Thyroid gland (tissue), 4 donors: ENCODE measurements around the gene PRODH2.

ENCODE experiments used
- CTCF ChIP-seq, 6 experiments: fragments of 200-600 bp in 3 of 6; fragments of 450-650 bp in 3 of 6; sonication (generic) in 3 of 6; IDR thresholded peaks; one replicate each; pipeline ENCODE4 v1.5.1; 2016 to 2019; ENCODE audit warnings: antibody characterized with exemption in 6 of 6, mild to moderate bottlenecking in 2 of 6, inconsistent platforms in 1 of 6, moderate library complexity in 1 of 6
- POLR2A ChIP-seq, 2 donors: fragments of 450-650 bp; IDR thresholded peaks; one replicate each; pipeline ENCODE4 v1.6.1; 2017; ENCODE audit warnings: antibody characterized with exemption in 2 of 2, mild to moderate bottlenecking in 2 of 2, moderate library complexity in 1 of 2

GRCh38 chr19:35845215-35846037, 32.8 kb upstream of the PRODH2 start:
- TF ChIP-seq POLR2A (IDR thresholded peaks at IDR 0.05) (no peak), CTCF (IDR thresholded peaks at IDR 0.05) (no peak)
